ENCODE measurements around the gene ABCC8.

Gene ABCC8

DNA sequence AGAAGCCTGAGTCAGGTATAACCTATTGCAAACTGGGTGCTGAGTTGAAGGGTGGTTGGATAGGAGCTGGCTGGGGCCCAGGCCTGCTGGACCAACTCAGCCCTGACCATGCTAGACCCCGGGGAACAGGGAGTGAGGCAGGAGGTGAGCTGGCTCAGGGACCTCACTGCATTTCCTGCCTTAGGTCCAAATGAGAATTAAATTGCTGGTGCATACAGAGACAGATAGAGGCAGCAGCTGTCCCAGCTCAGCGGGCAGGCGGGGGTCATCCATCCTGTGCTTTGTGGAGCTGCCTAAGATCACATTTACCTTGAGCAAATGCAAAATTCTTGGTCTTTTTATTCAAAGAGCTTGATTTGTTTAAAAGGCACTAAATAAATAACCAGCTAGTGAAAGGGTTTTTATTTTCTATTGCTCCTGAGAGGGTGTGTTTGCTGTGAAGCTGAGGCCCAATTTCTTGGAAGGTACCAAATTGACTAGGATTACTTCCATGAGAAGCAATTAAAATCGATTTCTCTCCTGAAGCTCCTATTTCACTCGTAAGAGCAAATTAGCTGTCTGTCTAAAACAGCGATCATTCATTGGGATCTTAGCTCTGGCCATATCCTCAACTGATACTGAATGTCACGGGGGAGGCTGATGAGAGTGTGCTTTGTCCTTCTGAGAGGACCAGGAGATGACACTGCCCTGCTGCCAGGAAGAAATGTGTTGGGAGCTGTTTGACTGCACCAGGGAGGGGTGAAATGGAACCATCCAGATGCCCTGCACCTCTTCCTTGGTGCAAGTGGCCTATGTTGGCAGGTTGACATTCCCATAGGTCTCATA lies 42.6 kb upstream of the ABCC8 start:
- Histone ChIP-seq H3K4me3 (ENCODE audit: control insufficient read depth in 1 of 7, extremely low read depth in 1 of 7, insufficient read depth in 4 of 7, low read depth in 2 of 7, low read length in 6 of 7) (no peak overlapping the region), H3K9me3 (ENCODE audit: control extremely low read depth in 1 of 5, control insufficient read depth in 4 of 5, insufficient read depth in 2 of 5, low read depth in 1 of 5, low read length in 4 of 5) (no peaks in the 10 kb centered on the region), H3K27ac (ENCODE audit: insufficient read depth in 1 of 2, low read depth in 1 of 2, low read length in 2 of 2, poor library complexity in 1 of 2, severe bottlenecking in 2 of 2) (no peak overlapping the region), H3K36me3 (ENCODE audit: control insufficient read depth in 4 of 4, insufficient read depth in 4 of 4, low read length in 3 of 4) (no peaks in the 10 kb centered on the region), H3K4me1 (ENCODE audit: control extremely low read depth in 1 of 4, control insufficient read depth in 4 of 4, insufficient read depth in 4 of 4, low read length in 3 of 4) (no peaks in the 10 kb centered on the region), H3K27me3 (replicated peaks in 2 of 5; ENCODE audit: control insufficient read depth in 4 of 5, insufficient read depth in 5 of 5, low read length in 4 of 5) (peaks cover 0 to 7% (median 3%) of the 10 kb centered on the region in 5 experiments)
- 96% methylated on average over 7 of the region's 7 CpGs for WGBS (ENCODE audit: insufficient coverage)
- CTCF ChIA-PET = interaction anchor here (1.9 to 8.8 kb wide), 4 partner anchors 8 to 133 kb away, joined by 5 to 62 read pairs (median 18); no protein-coding TSS in a partner anchor
- POLR2A ChIA-PET = no interaction called here
- no peak for DNase-seq

DNA sequence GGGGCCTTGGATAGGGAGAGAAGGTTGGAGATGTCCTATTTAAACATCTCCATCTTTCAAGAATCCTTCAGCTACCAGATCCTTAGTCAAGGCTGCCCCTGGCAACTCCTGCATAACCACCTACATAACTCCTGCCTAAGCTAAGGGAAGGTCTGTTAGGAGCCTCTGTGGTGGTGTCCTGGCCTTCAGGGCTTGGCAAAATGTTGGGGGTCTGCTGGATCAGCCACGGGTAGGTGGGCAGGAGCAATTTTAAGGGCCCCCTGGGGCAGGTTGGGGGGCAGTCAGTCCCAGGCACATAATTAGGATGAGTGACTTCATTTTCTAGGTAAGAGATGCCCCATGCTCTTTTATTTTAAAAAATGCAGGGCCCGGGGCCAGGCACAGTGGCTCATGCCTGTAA lies 41.7 kb upstream of the ABCC8 start:
- Histone ChIP-seq H3K9me3 (ENCODE audit: control extremely low read depth in 1 of 5, control insufficient read depth in 4 of 5, insufficient read depth in 2 of 5, low read depth in 1 of 5, low read length in 4 of 5) (no peaks in the 10 kb centered on the region), H3K27me3 (replicated peaks in 2 of 5; ENCODE audit: control insufficient read depth in 4 of 5, insufficient read depth in 5 of 5, low read length in 4 of 5) (peaks cover 0 to 8% (median 3%) of the 10 kb centered on the region in 5 experiments), H3K36me3 (ENCODE audit: control insufficient read depth in 4 of 4, insufficient read depth in 4 of 4, low read length in 3 of 4) (no peaks in the 10 kb centered on the region), H3K4me3 (ENCODE audit: control insufficient read depth in 1 of 7, extremely low read depth in 1 of 7, insufficient read depth in 4 of 7, low read depth in 2 of 7, low read length in 6 of 7) (no peak overlapping the region), H3K4me1 (ENCODE audit: control extremely low read depth in 1 of 4, control insufficient read depth in 4 of 4, insufficient read depth in 4 of 4, low read length in 3 of 4) (no peaks in the 10 kb centered on the region), H3K27ac (ENCODE audit: insufficient read depth in 1 of 2, low read depth in 1 of 2, low read length in 2 of 2, poor library complexity in 1 of 2, severe bottlenecking in 2 of 2) (no peak overlapping the region)
- ChIA-PET CTCF (interaction anchor here (1.0 to 8.8 kb wide), 4 partner anchors 10 to 134 kb away, joined by 5 to 62 read pairs (median 17); no protein-coding TSS in a partner anchor), POLR2A (no interaction called here)
- no peak for DNase-seq
- 94% methylated on average over 2 of the region's 2 CpGs for WGBS (ENCODE audit: insufficient coverage)

DNA sequence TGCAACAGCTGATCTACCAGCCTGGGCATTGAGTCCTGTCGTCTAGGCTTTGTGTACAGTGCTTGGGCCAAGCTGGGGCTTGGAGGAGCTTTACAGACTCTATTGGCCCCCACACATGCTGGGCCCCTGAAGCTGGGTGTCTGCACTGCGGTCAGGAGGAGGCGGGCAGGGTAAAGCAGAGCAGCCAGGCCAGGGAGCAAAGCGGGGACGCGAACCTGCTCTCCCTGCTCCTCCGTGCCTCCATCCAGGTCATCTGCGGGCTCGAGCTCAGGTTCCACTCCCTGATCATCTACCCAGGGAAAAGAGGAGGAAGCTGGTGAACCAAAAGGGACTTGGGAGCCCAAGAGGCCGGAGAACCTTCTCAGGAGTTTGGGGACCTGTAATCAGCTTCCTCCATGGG lies 40.5 kb upstream of the ABCC8 start:
- CTCF ChIA-PET = interaction anchor here (0.9 to 8.8 kb wide), 4 partner anchors 9 to 133 kb away, joined by 3 to 62 read pairs (median 6); no protein-coding TSS in a partner anchor
- Histone ChIP-seq H3K27me3 (replicated peaks in 2 of 5; ENCODE audit: control insufficient read depth in 4 of 5, insufficient read depth in 5 of 5, low read length in 4 of 5) (peaks cover 0 to 11% (median 3%) of the 10 kb centered on the region in 5 experiments), H3K36me3 (ENCODE audit: control insufficient read depth in 4 of 4, insufficient read depth in 4 of 4, low read length in 3 of 4) (no peaks in the 10 kb centered on the region), H3K27ac (ENCODE audit: insufficient read depth in 1 of 2, low read depth in 1 of 2, low read length in 2 of 2, poor library complexity in 1 of 2, severe bottlenecking in 2 of 2) (no peak overlapping the region), H3K4me1 (ENCODE audit: control extremely low read depth in 1 of 4, control insufficient read depth in 4 of 4, insufficient read depth in 4 of 4, low read length in 3 of 4) (no peaks in the 10 kb centered on the region), H3K9me3 (ENCODE audit: control extremely low read depth in 1 of 5, control insufficient read depth in 4 of 5, insufficient read depth in 2 of 5, low read depth in 1 of 5, low read length in 4 of 5) (no peaks in the 10 kb centered on the region), H3K4me3 (ENCODE audit: control insufficient read depth in 1 of 7, extremely low read depth in 1 of 7, insufficient read depth in 4 of 7, low read depth in 2 of 7, low read length in 6 of 7) (no peak overlapping the region)
- no peak for DNase-seq
- POLR2A ChIA-PET = no interaction called here
- WGBS (ENCODE audit: insufficient coverage) = 92% methylated on average over 4 of the region's 10 CpGs

DNA sequence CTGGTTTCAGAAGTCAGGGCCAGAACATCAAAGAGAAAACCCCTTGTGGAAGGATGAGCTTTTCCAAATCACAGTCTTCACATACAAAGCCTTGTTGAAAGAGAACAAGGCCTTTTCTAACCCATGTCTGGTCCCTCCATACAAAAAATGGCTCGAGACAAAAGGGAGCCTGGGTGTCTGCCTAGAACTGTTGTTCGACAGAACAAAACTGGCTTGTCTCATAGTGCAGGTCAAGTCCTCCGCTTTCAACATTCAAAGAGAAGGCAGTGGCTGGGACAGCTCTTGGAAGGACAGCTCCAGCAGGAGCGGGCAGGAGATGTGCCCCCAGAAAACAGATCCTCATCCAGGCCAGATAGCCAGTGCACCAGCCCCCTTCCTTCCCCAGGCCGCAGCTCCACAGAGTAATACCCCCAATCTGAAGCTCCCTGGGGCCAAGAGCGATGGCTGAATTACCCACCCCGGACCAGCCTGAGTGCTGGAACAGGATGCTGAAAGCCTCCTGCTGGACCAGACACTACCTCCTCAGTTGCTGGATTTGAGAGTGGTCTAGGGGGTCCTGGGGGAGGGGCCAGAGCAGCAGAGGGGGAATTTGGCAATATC lies 40.0 kb upstream of the ABCC8 start:
- Histone ChIP-seq H3K27me3 (replicated peaks in 2 of 5; ENCODE audit: control insufficient read depth in 4 of 5, insufficient read depth in 5 of 5, low read length in 4 of 5) (peaks cover 0 to 11% (median 3%) of the 10 kb centered on the region in 5 experiments), H3K36me3 (ENCODE audit: control insufficient read depth in 4 of 4, insufficient read depth in 4 of 4, low read length in 3 of 4) (no peaks in the 10 kb centered on the region), H3K4me3 (ENCODE audit: control insufficient read depth in 1 of 7, extremely low read depth in 1 of 7, insufficient read depth in 4 of 7, low read depth in 2 of 7, low read length in 6 of 7) (no peak overlapping the region), H3K27ac (ENCODE audit: insufficient read depth in 1 of 2, low read depth in 1 of 2, low read length in 2 of 2, poor library complexity in 1 of 2, severe bottlenecking in 2 of 2) (no peak overlapping the region), H3K9me3 (ENCODE audit: control extremely low read depth in 1 of 5, control insufficient read depth in 4 of 5, insufficient read depth in 2 of 5, low read depth in 1 of 5, low read length in 4 of 5) (no peaks in the 10 kb centered on the region), H3K4me1 (ENCODE audit: control extremely low read depth in 1 of 4, control insufficient read depth in 4 of 4, insufficient read depth in 4 of 4, low read length in 3 of 4) (no peaks in the 10 kb centered on the region)
- ChIA-PET POLR2A (no interaction called here), CTCF (interaction anchor here (0.9 to 8.8 kb wide), 5 partner anchors 9 to 132 kb away, joined by 3 to 62 read pairs (median 5); no protein-coding TSS in a partner anchor)
- no peak for DNase-seq
- 86% methylated on average over 6 of the region's 7 CpGs for WGBS (ENCODE audit: insufficient coverage)

DNA sequence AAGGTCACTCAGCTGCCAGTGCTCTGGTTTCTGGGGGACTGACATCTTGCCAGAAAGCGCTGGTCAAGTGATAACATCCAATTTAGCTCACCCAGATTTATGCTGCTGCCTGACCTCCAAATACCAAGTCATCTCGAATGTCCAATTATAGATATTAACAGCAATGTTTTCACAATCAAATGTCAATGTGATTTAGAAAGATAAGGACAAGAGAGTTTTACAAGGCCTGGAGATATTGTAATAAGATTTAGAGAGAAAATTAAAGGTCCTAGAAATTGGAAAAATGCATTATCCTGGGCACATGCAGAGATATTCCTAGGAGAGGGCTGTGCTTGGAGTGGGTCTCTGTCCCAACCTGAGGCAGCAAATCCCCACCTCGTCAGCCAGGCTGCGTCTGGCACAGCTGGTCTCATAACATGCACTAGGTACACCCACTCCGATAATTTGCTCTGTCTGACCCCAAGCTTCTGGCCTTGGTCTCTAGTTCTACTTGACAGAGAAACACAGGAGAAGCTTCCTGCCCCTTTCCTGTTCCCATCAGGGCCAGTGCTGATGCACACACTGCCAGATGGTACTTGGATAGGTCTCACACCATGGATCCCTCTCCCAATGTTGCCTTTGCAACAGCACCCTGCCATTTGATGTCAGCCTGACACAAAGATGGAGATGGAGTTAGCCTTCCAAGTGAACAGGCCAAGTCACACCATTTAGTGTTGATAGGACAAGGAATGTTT lies 39.0 kb upstream of the ABCC8 start:
- Histone ChIP-seq H3K9me3 (ENCODE audit: control extremely low read depth in 1 of 5, control insufficient read depth in 4 of 5, insufficient read depth in 2 of 5, low read depth in 1 of 5, low read length in 4 of 5) (no peaks in the 10 kb centered on the region), H3K4me3 (ENCODE audit: control insufficient read depth in 1 of 7, extremely low read depth in 1 of 7, insufficient read depth in 4 of 7, low read depth in 2 of 7, low read length in 6 of 7) (no peak overlapping the region), H3K4me1 (ENCODE audit: control extremely low read depth in 1 of 4, control insufficient read depth in 4 of 4, insufficient read depth in 4 of 4, low read length in 3 of 4) (no peaks in the 10 kb centered on the region), H3K36me3 (ENCODE audit: control insufficient read depth in 4 of 4, insufficient read depth in 4 of 4, low read length in 3 of 4) (no peaks in the 10 kb centered on the region), H3K27ac (ENCODE audit: insufficient read depth in 1 of 2, low read depth in 1 of 2, low read length in 2 of 2, poor library complexity in 1 of 2, severe bottlenecking in 2 of 2) (no peak overlapping the region), H3K27me3 (replicated peaks in 2 of 5; ENCODE audit: control insufficient read depth in 4 of 5, insufficient read depth in 5 of 5, low read length in 4 of 5) (peaks cover 0 to 12% (median 0%) of the 10 kb centered on the region in 5 experiments)
- CTCF ChIA-PET = interaction anchor here (1.6 to 8.8 kb wide), 2 partner anchors 10 to 131 kb away, joined by 5 to 62 read pairs; no protein-coding TSS in a partner anchor
- no peak for DNase-seq
- WGBS (ENCODE audit: insufficient coverage) = 85% methylated on average over 4 of the region's 5 CpGs
- POLR2A ChIA-PET = interaction anchor here (0.7 kb wide), 1 partner anchor 87 kb away, joined by 4 read pairs; no protein-coding TSS in a partner anchor

DNA sequence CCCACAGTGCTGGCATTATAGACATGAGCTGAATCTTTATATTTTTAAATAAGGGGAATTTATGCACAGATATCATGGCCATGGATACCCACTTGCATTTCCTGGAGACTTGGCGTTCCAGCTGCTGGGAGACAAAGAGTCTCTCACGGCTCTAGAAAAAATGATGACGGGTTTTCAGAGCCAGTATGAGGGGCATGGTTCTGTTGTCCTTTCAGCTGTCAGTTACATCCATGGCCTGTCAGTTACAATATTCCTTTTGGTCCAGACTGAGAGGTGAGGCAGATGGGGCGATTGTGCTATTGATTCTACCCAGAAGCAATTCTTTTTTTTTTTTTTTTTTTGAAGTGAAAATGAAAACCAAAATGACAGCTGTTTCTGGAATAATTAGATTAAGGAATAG lies 37.8 kb upstream of the ABCC8 start:
- 95% methylated on average over 4 of the region's 4 CpGs for WGBS (ENCODE audit: insufficient coverage)
- CTCF ChIA-PET = interaction anchor here (0.7 to 8.8 kb wide), 4 partner anchors 8 to 130 kb away, joined by 4 to 62 read pairs (median 10); partner anchors contain the start of gene KCNJ11
- POLR2A ChIA-PET = no interaction called here

More for the DNA sequence above, 37.8 kb upstream of the ABCC8 start:
- H3K36me3 ChIP-seq (ENCODE audit: control insufficient read depth in 4 of 4, insufficient read depth in 4 of 4, low read length in 3 of 4) = no peaks in the 10 kb centered on the region
- peaks cover 0 to 15% (median 0%) of the 10 kb centered on the region in 5 experiments for H3K27me3 ChIP-seq (replicated peaks in 2 of 5; ENCODE audit: control insufficient read depth in 4 of 5, insufficient read depth in 5 of 5, low read length in 4 of 5)
- no peaks in the 10 kb centered on the region for H3K9me3 ChIP-seq (ENCODE audit: control extremely low read depth in 1 of 5, control insufficient read depth in 4 of 5, insufficient read depth in 2 of 5, low read depth in 1 of 5, low read length in 4 of 5)
- H3K4me3 ChIP-seq (ENCODE audit: control insufficient read depth in 1 of 7, extremely low read depth in 1 of 7, insufficient read depth in 4 of 7, low read depth in 2 of 7, low read length in 6 of 7) = no peak overlapping the region
- H3K27ac ChIP-seq (ENCODE audit: insufficient read depth in 1 of 2, low read depth in 1 of 2, low read length in 2 of 2, poor library complexity in 1 of 2, severe bottlenecking in 2 of 2) = no peak overlapping the region
- no peak for DNase-seq
- H3K4me1 ChIP-seq (ENCODE audit: control extremely low read depth in 1 of 4, control insufficient read depth in 4 of 4, insufficient read depth in 4 of 4, low read length in 3 of 4) = no peaks in the 10 kb centered on the region
